ENCODE measurements around the gene FAM24A. TPM values are rescaled to one million over a fixed set of nuclear protein-coding genes. Genes with fewer than 3 reads are reported as not detected.
A peak's percentile ranks its signal among the peaks of the same experiment; 100 is the strongest.

Gene FAM24A
- total RNA-seq, 1 experiment from 2014 or later, result not detected

DNA sequence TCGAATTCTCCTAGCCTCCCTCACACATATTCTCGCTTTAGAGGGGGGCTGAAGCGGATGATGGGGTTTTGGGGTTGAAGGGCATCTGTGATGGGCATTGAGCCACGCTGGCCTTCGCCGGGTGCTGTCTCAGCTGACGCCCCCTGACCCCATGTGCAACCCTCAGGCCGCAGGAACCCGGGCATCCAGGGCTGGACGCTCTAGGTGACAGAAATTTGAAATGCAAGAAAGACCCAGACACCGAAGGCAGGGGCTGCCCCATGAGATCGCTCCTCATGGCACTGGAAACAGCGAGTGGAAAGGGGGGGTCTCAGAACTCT is 44.3 kb downstream of the FAM24A start:
- ChIA-PET CTCF (no interaction called here), POLR2A (interaction anchor here (0.8 to 2.6 kb wide), 9 partner anchors 9 to 90 kb away, joined by 3 to 25 read pairs (median 3); partner anchors contain the start of genes ACADSB, IKZF5 and PSTK)
- Mint-ChIP-seq H3K4me1 (ENCODE audit: insufficient read depth, unreplicated experiment) (peaks cover 18% of the 10 kb centered on the region), H3K27ac (ENCODE audit: low read depth, unreplicated experiment) (no peak overlapping the region), H3K9me3 (ENCODE audit: unreplicated experiment) (no peaks in the 10 kb centered on the region), H3K4me3 (ENCODE audit: unreplicated experiment) (peak overlapping the region; percentile 87), H3K27me3 (ENCODE audit: insufficient read depth, unreplicated experiment) (no peaks in the 10 kb centered on the region), H3K36me3 (ENCODE audit: insufficient read depth, unreplicated experiment) (peaks cover 7% of the 10 kb centered on the region)
- TF ChIP-seq, protein P1, sequence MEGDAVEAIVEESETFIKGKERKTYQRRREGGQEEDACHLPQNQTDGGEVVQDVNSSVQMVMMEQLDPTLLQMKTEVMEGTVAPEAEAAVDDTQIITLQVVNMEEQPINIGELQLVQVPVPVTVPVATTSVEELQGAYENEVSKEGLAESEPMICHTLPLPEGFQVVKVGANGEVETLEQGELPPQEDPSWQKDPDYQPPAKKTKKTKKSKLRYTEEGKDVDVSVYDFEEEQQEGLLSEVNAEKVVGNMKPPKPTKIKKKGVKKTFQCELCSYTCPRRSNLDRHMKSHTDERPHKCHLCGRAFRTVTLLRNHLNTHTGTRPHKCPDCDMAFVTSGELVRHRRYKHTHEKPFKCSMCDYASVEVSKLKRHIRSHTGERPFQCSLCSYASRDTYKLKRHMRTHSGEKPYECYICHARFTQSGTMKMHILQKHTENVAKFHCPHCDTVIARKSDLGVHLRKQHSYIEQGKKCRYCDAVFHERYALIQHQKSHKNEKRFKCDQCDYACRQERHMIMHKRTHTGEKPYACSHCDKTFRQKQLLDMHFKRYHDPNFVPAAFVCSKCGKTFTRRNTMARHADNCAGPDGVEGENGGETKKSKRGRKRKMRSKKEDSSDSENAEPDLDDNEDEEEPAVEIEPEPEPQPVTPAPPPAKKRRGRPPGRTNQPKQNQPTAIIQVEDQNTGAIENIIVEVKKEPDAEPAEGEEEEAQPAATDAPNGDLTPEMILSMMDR (IDR thresholded peaks at IDR 0.05; ENCODE audit: unreplicated experiment), result no peak
- BruUV-seq (replicated peaks), result TSS peak; percentile 44
- DNase-seq (ENCODE audit: unreplicated experiment), result no peak
- intact Hi-C loops (cut with micrococcal nuclease), result loop anchor here (1.0 kb wide), 1 partner anchor 54 kb away; the partner anchor contains the start of gene IKZF5

DNA sequence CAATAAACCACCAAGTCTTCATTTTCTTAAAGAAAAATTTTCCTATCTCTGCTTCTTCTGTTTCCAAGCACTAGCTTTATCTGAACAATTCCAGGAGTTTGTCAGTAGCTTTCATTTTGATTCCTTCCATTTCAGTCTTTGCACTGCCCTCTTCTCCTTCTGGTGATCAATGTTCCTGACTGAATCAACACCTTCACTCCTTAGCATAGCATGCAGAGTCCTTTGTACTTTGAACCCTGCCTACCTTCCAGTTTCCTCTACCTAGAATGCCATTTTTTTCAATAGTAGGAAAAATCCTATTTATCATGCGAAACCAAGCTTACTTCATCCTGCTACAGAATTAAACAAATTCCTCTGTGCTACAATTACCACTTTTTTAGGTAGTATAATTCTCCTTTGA is 45.5 kb downstream of the FAM24A start:
- ChIA-PET CTCF (interaction anchor here (0.6 to 1.0 kb wide), 2 partner anchors 15 to 861 kb away, joined by 3 to 4 read pairs; no protein-coding TSS in a partner anchor), POLR2A (interaction anchor here (0.8 to 1.1 kb wide), 3 partner anchors 14 to 53 kb away, joined by 3 to 4 read pairs (median 3); partner anchors contain the start of genes ACADSB, IKZF5 and PSTK)
- TF ChIP-seq, protein P1 (IDR thresholded peaks at IDR 0.05; ENCODE audit: unreplicated experiment), result no peak
- Mint-ChIP-seq H3K4me3 (ENCODE audit: unreplicated experiment) (no peak overlapping the region), H3K4me1 (ENCODE audit: insufficient read depth, unreplicated experiment) (peaks cover 18% of the 10 kb centered on the region), H3K27ac (ENCODE audit: low read depth, unreplicated experiment) (no peak overlapping the region), H3K27me3 (ENCODE audit: insufficient read depth, unreplicated experiment) (no peaks in the 10 kb centered on the region), H3K36me3 (ENCODE audit: insufficient read depth, unreplicated experiment) (peaks cover 7% of the 10 kb centered on the region), H3K9me3 (ENCODE audit: unreplicated experiment) (no peaks in the 10 kb centered on the region)
- DNase-seq (ENCODE audit: unreplicated experiment), result no peak
- intact Hi-C loops (cut with micrococcal nuclease), result no loop called here
- no TSS peak for BruUV-seq (replicated peaks)

DNA sequence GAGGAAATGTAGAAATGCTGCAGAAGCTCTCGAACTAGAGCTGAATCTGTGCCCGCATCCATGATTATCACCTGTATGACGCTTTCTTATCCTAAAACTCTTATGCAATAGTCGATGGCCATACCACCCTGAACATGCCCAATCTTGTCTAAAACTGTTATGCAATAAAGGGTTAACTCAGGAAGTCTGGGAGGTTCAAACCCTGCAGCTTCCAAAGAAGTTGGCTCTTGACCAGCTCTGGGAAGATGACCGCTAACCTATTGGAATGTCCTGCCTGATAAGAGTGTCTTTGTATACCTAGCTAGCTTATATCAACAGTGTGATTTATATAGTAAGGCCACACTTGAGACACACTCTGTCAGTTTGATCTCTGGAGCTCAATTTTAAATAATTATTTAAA is 47.1 kb downstream of the FAM24A start:
- Mint-ChIP-seq H3K27me3 (ENCODE audit: insufficient read depth, unreplicated experiment) (no peaks in the 10 kb centered on the region), H3K4me1 (ENCODE audit: insufficient read depth, unreplicated experiment) (peaks cover 16% of the 10 kb centered on the region), H3K9me3 (ENCODE audit: unreplicated experiment) (no peaks in the 10 kb centered on the region), H3K4me3 (ENCODE audit: unreplicated experiment) (no peak overlapping the region), H3K36me3 (ENCODE audit: insufficient read depth, unreplicated experiment) (peaks cover 7% of the 10 kb centered on the region), H3K27ac (ENCODE audit: low read depth, unreplicated experiment) (no peak overlapping the region)
- ChIA-PET CTCF (interaction anchor here (0.5 to 1.3 kb wide), 2 partner anchors 282 to 625 kb away, joined by 3 read pairs; no protein-coding TSS in a partner anchor), POLR2A (interaction anchor here (0.7 to 0.8 kb wide), 3 partner anchors 8 to 1160 kb away, joined by 3 read pairs; partner anchors contain the start of gene PSTK)
- TF ChIP-seq, protein P1 (IDR thresholded peaks at IDR 0.05; ENCODE audit: unreplicated experiment), result no peak
- intact Hi-C loops (cut with micrococcal nuclease), result no loop called here
- peak; percentile 79 for DNase-seq (ENCODE audit: unreplicated experiment)
- no TSS peak for BruUV-seq (replicated peaks)

DNA sequence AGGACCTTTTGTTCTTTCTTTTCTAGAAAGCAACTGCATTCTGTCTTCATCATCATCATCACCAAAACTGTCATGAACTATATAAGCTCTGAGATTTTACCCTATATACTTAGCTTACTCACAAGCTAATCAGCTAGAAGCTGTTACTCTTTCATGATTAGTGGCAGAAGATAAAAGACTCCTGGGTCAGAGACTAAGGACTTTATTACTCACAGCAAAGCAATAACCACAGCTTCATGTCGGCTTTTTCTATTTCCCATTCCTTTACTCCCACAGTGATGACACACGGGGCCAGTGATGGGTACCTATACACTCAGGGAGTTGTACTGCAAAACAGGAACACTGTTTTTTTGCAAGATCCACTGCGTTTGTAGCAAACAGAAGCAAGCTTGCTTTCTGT is 52.0 kb downstream of the FAM24A start:
- TF ChIP-seq, protein P1 (IDR thresholded peaks at IDR 0.05; ENCODE audit: unreplicated experiment), result no peak
- ChIA-PET POLR2A (interaction anchor here (0.6 to 0.8 kb wide), 2 partner anchors 11 to 18 kb away, joined by 3 read pairs; partner anchors contain the start of gene PSTK), CTCF (no interaction called here)
- Mint-ChIP-seq H3K4me1 (ENCODE audit: insufficient read depth, unreplicated experiment) (no peaks in the 10 kb centered on the region), H3K27ac (ENCODE audit: low read depth, unreplicated experiment) (no peak overlapping the region), H3K9me3 (ENCODE audit: unreplicated experiment) (peaks cover 16% of the 10 kb centered on the region), H3K4me3 (ENCODE audit: unreplicated experiment) (no peak overlapping the region), H3K27me3 (ENCODE audit: insufficient read depth, unreplicated experiment) (no peaks in the 10 kb centered on the region), H3K36me3 (ENCODE audit: insufficient read depth, unreplicated experiment) (no peaks in the 10 kb centered on the region)
- DNase-seq (ENCODE audit: unreplicated experiment), result no peak
- intact Hi-C loops (cut with micrococcal nuclease), result no loop called here
- no TSS peak for BruUV-seq (replicated peaks)

Other genes starting within 250 kb of the FAM24A start
- gene C10orf120, start 210.8 kb upstream of the FAM24A start, total RNA-seq (2022), result not detected in 2 replicates
- 0.91 and 1.1 TPM in 2 replicates for gene CUZD1, start 64.8 kb upstream of the FAM24A start, total RNA-seq (2022)
- 17.1 and 23.7 TPM in 2 replicates for gene FAM24B, start 31.0 kb upstream of the FAM24A start, total RNA-seq (2022)
- gene C10orf88, start 43.6 kb downstream of the FAM24A start, total RNA-seq (2022), result 11.7 and 13.6 TPM in 2 replicates
- 6.5 and 8.3 TPM in 2 replicates for gene PSTK, start 69.8 kb downstream of the FAM24A start, total RNA-seq (2022)
- 10.3 and 16.4 TPM in 2 replicates for gene IKZF5, start 98.2 kb downstream of the FAM24A start, total RNA-seq (2022)
- gene ACADSB, start 98.4 kb downstream of the FAM24A start, total RNA-seq (2022), result 11.9 and 15.7 TPM in 2 replicates
- gene HMX3, start 225.4 kb downstream of the FAM24A start, total RNA-seq (2022), result not detected in 2 replicates
- not detected in 2 replicates for gene HMX2, start 237.5 kb downstream of the FAM24A start, total RNA-seq (2022)
- 185 and 197 TPM in 2 replicates for gene BUB3, start 243.8 kb downstream of the FAM24A start, total RNA-seq (2022)

Data from MCF 10A (cell line).